ENCODE data around the gene FILIP1.

DNA sequence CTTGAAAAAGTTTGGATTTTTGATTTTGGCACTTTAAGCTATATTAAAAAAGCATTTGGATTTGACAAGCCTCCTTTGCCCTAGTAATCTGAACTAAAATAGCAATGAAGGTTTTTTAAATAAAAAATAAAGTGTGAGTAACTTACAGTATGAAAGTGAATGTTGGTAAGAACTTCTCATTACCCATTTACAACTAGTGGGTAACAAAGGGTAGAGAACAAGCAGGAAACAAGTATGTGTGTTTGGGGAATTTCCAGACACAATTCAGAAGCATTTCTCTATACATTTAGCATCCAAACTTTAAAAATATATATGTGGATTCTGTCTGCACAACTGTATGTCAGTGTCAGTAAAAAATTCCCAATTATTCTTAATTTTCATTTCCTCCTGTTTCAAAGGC lies 211.9 kb downstream of the FILIP1 start:
- TF ChIP-seq CTCF (conservative IDR thresholded peaks at IDR 0.05 in 1 of 2, IDR thresholded peaks at IDR 0.05 in 1 of 2; ENCODE audit: low read depth in 1 of 2, low read length in 2 of 2) (no peak), EZH2 (IDR thresholded peaks at IDR 0.05; ENCODE audit: low read length, missing control alignments) (no peak)

Data from fibroblast of lung (primary cell).